NCI-H510A treated with DMSO at 0.1 percent for 48 hours (cell line): ENCODE measurements around the gene HTR6.
"Not testable (repeated sequence)": the region's sequence is repeated elsewhere in the genome, so short reads cannot be mapped to it uniquely, and the experiment has no call there.

Source experiments
- DNase-seq: peaks from one replicate; lab custom pipeline; 2025; lab: John Stamatoyannopoulos, UW

HTR6 gene

DNA sequence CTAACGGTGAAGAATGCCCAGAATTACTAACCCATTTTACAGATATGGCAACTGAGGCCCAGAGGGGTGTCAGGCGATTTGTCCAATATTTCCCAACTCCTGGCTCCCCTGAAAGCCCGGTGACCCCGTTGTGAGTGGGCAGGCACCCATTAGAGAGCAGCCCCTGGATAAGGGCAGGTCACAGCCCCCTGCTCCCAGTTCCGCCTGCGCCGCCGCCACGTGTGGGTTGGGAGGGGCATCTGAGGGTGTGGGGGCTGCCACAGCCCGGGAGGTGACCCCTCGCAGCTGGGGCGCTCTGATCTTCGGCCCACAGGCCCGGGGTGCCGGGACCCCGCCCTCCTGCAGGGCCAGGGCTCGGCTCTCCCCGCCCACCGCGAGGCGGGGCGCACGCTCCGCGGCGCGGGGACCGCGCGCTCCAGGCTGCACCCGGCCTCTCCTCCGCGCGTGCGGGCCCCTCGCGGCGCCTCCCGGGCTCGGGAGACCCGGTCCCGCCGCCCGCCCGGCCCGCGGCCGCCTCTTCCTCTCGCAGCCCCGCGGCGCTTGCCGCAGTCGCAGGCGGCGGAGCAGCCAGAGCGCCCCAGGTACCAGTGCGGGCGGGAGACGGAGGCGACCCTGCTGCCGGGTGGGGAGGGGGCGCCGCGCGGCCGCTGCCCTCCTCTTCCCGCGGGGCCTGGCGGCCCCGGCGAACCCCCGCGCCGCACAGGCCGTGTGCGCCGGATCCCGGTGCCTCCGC lies at the start of gene HTR6:
Gene HTR6 (plus strand): TSS at position 423 of the 733 bp plus-strand sequence. CDS start 879 bp downstream, outside the sequence.
- no peak for DNase-seq

DNA sequence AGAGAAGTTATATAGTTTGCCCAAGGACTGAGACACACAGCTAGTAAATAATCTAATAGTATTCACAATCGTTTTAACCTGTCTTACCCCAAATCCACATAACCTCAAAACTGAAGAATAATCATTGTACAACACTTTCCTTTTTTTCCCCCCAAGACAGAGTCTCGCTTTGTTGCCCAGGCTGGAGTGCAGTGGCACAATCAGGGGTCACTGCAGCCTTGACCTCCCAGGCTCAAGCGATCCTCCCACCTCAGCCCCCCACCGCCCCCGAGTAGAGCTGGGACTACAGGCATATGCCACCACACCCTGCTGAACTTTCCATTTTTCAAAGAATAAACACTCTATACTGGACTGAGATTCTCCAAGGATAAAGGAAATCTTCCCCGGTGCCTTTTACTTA lies 49.2 kb upstream of the HTR6 start:
- no peak for DNase-seq

DNA sequence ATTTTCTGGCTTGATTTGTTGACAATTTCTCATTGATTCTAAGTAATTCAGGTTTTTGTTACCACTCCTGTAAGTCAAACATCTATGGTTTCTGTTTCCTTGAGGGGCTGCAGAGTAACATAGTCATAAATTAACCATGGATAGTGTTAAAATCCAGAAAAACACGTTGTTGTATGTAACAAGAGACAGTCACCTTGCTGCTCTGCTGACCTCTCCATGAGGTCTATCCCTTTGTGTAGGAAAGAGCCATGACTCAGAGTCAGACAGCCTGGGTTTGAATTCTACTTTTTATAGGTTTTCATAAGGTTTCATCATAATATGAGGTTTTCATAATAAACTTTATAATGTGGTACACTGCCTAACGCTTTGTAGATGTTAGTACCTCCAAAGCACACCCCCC lies 48.2 kb upstream of the HTR6 start:
- DNase-seq = no peak

DNA sequence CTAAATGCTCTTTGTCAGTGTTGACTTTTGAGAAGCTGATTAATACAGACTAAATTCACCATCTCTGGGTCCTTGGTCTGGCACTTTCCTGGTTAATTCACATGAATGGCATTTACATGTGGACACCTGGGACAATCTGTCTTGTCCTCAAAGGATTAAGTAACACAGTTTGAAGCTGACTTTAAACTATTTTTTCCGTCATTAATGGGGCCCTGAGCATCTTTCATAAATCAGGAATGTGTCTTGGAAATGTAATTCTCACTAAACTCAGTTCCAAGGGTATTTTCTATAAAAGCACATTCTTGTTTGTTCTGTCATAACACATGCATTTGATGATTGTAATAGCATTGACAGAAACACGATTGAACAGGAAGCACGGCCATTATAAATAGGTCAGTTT lies 47.3 kb upstream of the HTR6 start:
- no peak for DNase-seq

DNA sequence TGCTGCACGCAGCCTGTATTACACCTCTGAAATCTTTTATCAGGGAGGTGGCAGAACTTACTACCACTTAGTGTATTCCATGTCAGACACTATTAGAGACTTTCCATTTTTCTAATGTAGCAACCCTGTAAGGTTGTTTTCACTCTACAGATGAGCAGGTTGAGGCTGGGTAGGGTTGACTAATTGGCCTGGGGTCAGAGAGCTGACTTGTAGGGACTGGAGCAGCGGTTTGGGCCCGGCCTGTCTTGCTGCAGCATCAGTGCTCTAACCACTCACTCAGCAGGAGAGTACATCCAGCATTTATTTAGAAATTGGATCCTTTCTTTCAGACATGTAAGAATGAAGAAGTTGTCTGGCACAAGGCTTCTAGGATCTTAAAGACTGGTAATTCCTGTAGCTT lies 46.2 kb upstream of the HTR6 start:
- DNase-seq = no peak

DNA sequence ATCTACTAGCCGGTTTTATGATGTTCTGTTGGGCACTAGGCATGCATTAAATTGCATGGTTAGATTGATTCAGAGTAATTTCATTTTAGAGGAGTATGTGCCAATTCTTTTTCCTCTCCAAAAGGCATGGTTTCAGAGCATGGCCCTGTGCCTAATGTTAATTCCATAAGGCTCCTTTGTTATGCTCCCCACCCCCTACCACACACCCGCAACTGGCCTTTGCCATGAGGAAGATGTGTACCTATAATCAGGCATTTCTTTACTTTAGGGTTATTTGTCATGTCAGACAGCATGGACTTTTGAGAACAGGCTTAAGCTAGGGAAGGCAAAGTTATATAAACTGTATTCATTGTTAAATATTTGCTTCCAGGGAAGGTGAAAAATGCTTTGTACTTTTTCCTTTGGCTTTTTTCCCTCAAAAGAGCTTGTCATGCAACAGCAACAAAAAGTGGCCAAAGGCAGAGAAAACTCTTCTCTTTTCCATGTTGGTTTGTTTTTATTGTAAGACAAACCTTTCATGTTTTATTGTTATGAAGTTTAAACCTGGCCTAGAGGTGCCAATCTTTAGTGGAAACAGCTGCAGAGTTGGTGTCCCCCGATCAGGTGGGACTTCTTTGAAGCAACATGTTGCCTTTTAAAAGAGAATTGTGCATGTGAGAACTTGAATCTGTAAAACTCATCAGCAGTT lies 44.8 kb upstream of the HTR6 start:
- no peak for DNase-seq

DNA sequence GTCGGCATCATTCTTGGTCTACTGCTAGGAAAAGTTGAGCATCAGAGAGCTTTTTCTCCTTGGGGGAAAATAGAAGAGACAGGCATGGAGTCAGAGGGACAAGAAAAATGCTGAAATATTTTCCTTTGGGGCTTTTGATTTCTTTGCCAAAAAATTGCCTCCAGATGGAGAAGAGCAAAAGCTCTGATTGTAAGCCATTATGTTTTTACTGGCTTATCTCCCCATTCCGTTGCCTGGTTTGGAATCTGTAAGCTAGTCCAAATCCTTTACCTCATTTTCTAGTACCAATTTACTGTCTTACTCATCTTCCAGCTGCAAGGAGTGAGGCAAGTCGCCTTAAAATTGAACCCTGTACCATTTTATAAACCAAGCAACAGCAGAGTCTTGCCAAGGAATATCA lies 43.9 kb upstream of the HTR6 start:
- DNase-seq = no peak

DNA sequence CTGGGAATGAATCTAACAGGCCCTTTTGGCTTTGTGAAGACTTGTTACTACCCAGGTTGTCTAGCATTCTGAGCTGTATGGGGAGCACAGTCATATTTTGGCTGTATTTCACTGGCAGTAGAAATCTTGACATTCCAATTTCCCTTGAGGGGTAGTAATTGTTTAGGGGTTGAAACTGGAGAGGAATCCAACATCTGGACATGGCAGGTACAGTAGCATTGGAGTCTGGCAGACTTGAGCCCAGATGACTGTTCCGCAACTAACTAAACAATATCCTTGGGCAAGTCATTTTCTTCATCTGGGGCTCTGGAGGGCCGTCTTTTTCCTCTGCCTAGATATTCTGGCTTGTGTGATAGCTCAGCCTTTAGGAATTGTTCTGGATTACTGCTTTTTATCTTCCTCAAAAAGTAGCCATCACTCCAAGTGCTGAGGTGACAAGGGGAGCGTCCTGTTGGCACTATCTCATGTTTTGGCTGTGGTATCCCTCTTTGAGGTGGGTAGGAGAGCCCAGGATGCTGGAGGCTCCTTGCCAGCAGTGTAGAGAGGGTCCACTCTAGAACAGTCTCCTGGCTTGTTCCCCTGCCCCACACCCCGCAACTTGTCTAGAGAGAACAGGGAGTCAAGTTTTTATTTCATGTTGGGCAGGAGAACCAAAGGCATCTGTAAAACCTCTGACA lies 43.3 kb upstream of the HTR6 start:
- no peak for DNase-seq

DNA sequence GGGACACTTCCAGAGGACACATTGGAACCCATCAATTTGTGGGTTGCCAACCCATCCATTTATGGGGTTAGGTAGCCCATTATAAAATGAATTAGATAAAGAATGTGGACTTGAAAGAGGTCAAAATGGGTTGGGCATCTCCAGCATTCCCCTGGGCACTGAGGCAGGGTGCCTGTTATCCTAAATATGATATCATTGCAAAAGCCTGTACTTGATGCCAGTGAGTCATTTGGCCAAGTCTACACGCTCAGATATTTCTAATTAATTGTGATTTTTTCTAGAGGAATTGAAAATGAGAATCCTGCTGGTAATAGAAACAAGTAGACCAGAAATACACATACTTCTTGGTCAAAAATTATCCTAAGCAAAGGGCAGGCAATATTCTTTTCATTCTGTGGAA lies 42.5 kb upstream of the HTR6 start:
- DNase-seq = no peak

DNA sequence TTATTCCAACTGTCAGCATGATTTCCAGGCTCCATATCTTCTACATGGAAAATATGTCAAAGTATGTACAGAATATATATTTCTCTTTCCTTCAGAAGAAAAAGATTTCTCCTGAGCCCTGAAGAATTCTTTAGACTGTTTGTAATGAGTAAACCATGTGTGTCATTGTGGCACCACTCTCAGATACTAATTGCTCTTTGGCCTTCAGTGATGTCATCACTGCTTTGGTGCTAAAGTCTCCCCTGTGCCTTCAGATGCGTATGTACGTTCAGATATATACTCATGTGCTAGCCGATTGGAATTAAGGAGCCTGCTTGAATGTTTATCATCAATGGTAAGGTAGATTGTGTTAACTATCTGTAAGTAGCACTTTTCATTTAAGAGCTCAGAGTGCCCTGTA lies 41.2 kb upstream of the HTR6 start:
- DNase-seq = no peak

DNA sequence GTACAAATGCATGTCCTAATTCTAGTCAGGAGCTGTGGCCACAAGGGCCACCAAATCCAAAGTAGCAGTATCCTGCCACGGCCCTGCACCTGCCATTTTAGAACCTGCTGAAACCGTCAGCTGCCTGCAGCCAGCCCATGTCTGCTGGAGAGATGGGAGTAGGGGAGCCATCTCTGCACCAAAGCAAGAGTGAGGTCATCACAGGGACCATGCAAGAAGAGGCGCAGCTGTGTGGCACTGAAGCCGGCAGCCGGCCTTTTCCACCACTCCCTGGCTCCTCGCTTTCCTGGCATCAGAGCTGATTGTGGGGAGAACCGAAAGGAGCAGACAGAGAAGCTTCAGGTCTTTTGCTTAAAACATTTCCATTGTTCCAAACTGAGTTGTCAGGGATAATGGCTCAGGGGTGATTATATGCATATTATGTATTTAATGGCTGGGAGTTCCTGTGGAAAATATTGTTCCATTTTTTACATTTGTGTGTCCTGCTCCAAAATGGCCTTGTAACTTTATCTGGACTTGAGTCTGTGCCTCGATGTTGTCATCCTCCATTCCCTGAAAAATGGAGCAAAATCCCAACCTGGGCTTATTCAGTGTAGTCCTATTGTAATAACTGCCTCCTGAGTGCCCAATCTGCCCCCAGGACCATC lies 39.3 kb upstream of the HTR6 start:
- no peak for DNase-seq

DNA sequence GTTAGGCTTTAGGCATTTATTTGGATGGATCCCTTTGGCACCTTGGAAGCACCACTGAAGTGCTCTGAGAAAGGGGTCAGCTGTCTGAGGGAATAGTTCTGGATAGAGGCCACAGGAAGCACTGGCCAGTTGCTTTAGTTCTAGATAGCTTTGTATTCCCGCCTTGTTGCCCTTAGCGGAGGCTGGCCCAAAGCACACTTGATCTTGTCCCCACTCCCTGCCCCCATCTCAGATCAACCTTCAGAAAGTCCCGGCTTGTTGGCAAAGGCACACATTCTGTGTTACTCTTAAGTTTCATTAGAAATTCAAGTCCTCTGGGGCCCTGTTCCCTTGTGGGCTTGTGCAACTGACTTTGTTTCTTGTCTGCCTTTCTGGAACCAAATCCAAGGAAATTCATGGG lies 35.8 kb upstream of the HTR6 start:
- DNase-seq = no peak

DNA sequence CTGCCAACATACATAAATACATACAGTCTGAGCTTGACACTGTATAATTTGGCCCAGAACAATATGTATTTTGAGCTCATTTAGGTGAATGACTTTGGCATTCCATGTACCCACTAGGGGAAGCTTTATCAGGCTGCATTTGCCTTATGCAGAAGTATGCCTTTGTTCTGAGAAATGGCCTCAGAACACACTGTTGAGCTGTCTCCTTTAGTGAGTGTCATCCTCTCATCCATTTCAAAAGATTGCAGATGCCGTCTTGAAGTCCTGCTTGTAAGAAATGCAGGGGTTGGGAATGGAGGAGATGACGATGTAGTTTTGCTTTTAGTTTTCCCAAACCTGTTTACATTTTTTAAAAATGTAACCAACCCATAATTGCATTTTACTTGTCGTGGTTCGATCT lies 35.3 kb upstream of the HTR6 start:
- no peak for DNase-seq

DNA sequence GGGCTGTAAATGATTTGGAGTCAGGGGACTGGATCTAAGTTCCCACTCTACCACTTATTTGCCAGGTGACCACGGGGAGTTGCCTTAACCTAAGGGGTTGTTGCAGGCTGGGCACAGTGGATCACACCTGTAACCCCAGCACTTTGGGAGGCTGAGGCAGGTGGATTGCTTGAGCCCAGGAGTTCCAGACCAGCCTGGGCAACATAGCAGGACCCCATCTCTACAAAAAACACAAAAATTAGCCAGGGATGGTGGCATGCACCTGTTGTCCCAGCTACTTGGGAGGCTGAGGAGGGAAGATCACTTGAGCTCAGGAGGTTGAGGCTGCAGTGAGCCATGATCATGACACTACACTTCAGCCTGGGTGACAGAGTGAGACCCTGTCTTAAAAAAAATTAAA lies 34.5 kb upstream of the HTR6 start:
- DNase-seq = not testable (repeated sequence)

DNA sequence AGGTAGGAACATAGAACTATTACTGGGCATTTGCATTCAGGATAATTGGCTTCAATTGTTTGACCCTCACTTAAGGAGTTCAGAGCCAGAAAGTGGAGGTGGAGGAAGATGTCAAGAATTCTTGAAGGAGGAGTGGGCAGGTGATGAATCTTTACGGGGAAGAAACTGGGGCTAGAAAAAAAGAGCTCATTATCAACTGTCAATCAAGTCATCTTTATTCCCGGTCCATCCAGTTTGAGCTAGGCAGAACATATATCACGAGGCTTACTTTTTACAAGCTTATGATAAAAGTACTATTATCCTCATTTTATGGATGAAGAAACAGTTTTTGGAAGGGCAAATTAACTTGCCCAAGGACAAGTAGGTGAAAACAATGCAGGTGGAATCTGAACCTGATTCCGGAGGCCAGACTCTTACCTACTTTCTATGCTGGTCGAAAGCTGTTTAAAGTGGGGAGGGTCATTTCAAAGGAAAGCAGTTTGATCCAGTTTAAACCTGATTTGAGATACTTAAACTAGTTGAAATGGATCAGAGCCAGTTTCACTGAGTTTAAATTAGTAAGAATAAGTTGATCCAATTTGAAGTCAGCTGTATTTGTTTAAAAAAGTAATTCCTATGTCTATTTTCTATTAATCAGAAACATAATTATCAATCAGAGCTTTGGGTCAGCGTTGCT lies 33.8 kb upstream of the HTR6 start:
- no peak for DNase-seq

DNA sequence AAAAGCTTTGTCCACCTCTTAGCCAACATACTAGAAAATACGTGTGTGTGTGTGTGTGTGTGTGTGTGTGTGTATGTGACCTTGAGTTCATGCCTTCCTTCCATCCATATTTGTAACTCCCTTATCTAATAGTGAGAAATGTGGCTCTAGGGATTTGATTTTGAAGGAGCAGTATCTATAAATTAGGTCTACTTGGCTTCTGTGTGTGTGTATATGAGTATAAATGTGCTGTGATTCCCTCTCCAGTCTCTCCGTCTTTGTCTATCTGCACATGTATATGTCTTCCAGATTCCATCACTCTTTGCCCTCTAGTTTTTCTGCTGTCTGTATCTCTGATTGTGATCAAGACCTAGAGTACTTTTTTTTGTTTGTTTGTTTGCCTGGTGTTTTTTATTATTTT lies 32.5 kb upstream of the HTR6 start:
- DNase-seq = no peak

DNA sequence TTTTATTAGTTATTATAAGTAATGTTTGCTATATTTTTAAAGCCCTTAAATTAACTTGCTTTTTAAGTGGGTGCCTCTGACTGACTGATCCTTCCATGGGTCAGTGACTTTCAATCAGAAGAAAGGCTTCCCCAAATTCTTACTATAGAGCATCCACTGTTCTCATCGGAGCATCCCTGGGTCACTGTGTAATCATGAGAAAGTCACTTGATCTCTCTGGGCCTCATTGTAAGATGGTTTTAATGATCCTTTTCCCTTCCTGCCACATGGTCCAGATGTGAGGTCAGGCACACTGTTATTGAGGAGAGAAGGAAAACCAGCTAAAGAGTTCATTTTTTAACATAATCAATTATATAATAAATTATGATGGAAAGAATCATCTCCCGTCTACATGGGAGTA lies 31.6 kb upstream of the HTR6 start:
- no peak for DNase-seq

DNA sequence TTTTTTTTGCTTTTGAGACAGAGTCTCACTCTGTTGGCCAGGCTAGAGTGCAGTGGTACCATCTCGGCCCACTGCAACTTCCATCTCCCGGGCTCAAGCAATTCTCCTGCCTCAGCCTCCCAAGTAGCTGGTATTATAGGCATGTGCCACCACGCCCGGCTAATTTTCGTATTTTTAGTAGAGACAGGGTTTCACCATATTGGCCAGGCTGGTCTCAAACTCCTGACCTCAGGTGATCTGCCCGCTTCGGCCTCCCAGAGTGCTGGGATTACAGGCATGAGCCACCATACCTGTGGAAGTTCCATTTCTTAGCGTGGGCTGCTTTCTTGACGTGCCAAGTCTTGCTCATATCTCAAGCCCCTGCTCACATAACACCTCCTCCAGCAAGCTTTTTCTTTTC lies 29.6 kb upstream of the HTR6 start:
- DNase-seq = not testable (repeated sequence)

DNA sequence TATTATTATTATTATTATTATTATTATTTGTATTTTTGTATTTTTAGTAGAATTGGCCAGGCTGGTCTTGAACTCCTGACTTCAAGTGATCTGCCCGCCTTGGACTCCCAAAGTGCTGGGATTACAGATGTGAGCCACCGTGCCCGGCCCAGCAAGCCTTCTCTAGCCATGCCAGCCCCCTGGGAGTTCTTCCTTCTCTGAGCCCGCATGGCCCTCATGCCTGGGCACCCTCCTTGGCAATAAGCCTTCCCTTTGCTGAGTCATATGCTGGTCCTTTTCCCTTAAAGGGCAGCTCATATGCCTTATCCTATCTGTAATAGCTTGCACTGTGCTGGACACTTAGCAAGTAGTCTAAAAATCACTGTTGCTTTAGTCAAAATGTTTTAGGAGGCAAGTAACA lies 29.0 kb upstream of the HTR6 start:
- no peak for DNase-seq

DNA sequence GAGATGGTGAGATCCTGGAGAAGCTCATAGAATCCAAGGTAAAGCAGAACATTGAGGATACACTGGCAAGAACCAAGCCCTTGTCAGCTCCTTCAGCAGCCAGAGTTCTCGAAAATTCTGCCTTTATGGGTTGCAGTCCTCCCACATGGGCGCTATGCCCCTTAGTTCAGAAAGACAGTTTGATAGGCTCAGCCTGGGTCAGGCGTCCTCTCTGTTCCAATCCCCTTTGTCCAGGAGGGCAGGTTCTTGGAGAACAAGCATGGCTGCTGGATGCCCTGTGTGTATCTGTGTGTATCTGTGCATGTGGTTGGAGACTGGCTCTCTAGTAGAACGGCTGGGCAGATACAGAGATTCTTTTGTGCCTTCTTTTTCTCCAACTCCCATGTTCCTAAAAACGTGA lies 28.6 kb upstream of the HTR6 start:
- no peak for DNase-seq

DNA sequence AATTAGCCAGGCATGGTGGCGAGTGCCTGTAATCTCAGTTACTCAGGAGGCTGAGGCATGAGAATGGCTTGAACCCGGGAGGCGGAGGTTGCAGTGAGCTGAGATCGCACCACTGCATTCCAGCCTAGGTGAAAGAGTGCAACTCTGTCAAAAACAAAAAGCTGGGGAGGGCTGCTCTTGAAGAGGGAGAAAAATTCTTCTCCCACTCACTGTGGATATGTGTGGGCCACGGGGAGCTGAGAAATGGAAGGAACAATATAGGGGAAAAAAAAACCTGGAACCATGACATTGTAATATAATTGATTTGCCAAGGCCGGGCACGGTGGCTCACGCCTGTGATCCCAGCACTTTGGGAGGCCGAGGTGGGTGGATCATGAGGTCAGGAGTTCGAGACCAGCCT lies 27.9 kb upstream of the HTR6 start:
- not testable (repeated sequence) for DNase-seq

DNA sequence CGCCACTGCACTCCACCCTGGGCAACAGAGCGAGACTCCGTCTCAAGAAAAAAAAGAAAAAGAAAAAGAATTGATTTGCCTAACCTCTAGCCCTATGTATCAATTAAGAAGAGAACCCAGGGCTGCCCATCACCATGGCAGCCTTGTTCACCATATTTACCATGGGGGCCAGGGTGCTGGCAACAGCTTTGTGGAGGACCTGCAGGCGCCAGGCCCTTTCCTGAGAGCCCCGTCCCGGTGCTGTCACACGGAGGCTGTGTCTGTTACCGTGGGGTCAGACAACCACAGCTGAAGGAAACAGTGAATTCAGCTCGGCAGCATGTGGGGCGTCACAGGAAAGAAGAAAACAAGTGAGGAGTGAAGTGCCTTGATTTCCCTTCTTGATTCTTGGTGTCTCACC lies 27.1 kb upstream of the HTR6 start:
- DNase-seq = no peak
